Heart left ventricle (tissue), 16 donors: ENCODE measurements around the gene USP10. TPM values are rescaled to one million over a fixed set of nuclear protein-coding genes. Genes with fewer than 3 reads are reported as not detected.

Experiments used
- ATAC-seq, 4 donors: fragments of 200-7000 bp; cut with Tn5 transposase; one replicate each; pipeline ENCODE4 v1.9.1; 2020 to 2022; ENCODE audit warnings: moderate library complexity in 4 of 4, mild to moderate bottlenecking in 3 of 4, moderate number of reproducible peaks in 1 of 4
- DNase-seq, 5 donors: peaks; one replicate each; pipeline ENCODE4 v3.0.0-alpha.2; 2020
- H3K27ac ChIP-seq, 12 donors: fragments of 200-600 bp; sonication (generic) in 4 of 12; one replicate each; pipeline versions ENCODE4 v1.5.0 to v1.8.0; 2016 to 2022; ENCODE audit warnings: mild to moderate bottlenecking in 2 of 12
- H3K27me3 ChIP-seq, 9 donors: fragments of 200-600 bp; sonication (generic) in 2 of 9; one replicate each; pipeline versions ENCODE4 v1.5.1 to v1.8.0; 2016 to 2022; ENCODE audit warnings: mild to moderate bottlenecking in 3 of 9
- H3K36me3 ChIP-seq, 9 donors: fragments of 200-600 bp; sonication (generic) in 2 of 9; one replicate each; pipeline versions ENCODE4 v1.5.0 to v1.8.0; 2018 to 2022; ENCODE audit warnings: mild to moderate bottlenecking in 2 of 9
- H3K4me1 ChIP-seq, 12 donors: fragments of 200-600 bp; sonication (generic) in 4 of 12; one replicate each; pipeline versions ENCODE4 v1.5.0 to v1.8.0; 2016 to 2022; ENCODE audit warnings: mild to moderate bottlenecking in 3 of 12
- H3K4me3 ChIP-seq, 12 donors: fragments of 200-600 bp; sonication (generic) in 4 of 12; one replicate each; pipeline versions ENCODE4 v1.5.0 to v1.8.0; 2017 to 2022; ENCODE audit warnings: mild to moderate bottlenecking in 9 of 12, moderate library complexity in 4 of 12
- H3K9me3 ChIP-seq, 12 donors: fragments of 200-600 bp; sonication (generic) in 4 of 12; one replicate each; pipeline versions ENCODE4 v1.5.0 to v1.8.0; 2016 to 2022; ENCODE audit warnings: mild to moderate bottlenecking in 1 of 12
- POLR2A ChIP-seq, 2 donors: fragments of 450-650 bp; IDR thresholded peaks; one replicate each; pipeline ENCODE4 v1.6.1; 2017; ENCODE audit warnings: antibody characterized with exemption in 2 of 2, mild to moderate bottlenecking in 2 of 2, moderate library complexity in 2 of 2
- WGBS, 4 donors: extraction: QIAGEN DNeasy Blood & Tissue Kit in 2 of 4; methylation state at CpG; one replicate each; pipeline versions ENCODE4 v1.1.5 to v1.1.7; 2013 to 2018; 5-methylcytosine and 5-hydroxymethylcytosine counted together
- intact Hi-C, 10 donors: fragments of 100-400 bp; cut with DNase I; formaldehyde crosslinking; loops; one replicate each; pipeline versions ENCODE4 v1.11.1 to v1.14.2; 2022
- polyA plus RNA-seq, 2 donors: library from polyadenylated mRNA; stranded (reverse); fragments of 200-250 nt; gene quantifications; one replicate each; pipeline ENCODE4 v1.2.3, GENCODE V29; 2013
- total RNA-seq, 9 donors: library from RNA; depleted of rRNA in 2 of 9; stranded (reverse); fragments of >200 nt in 2 of 9; fragmentation: NEBNext Ultra II Directional in 3 of 9; extraction: Animal tissue kit (Norgen Biotek cat#: 25700) in 3 of 9; gene quantifications; one replicate each; pipeline versions ENCODE4 v1.1.0 to v1.2.4, GENCODE V29; 2016 to 2023
- TF ChIP-seq, protein P1 (sequence below), 12 donors: fragments of 200-600 bp; sonication (generic) in 4 of 12; IDR thresholded peaks; one replicate each; pipeline versions ENCODE4 v1.5.0 to v1.8.0; 2018 to 2022; ENCODE audit warnings: antibody characterized with exemption in 12 of 12, mild to moderate bottlenecking in 5 of 12
- donor health status: ischemic (EF 13 %, LVEDD 7.1; RV severe dilation, severe dysfunction).
- donor health status: healthy with polysubstance abuse.
- donor health status: DM: no; HTN: yes; CAD: no.
- donor health status: DM: no; HTN: no; CAD: no.
- donor health status: ischemic (EF 25% LVEDD 6.9; RV normal size, moderate dysfunction).
- donor health status: ischemic (EF 25% LVEDD 5.7; RV mildly dilated, moderate dysfunction).
- donor health status: healthy.
- donor health status: DM: yes; HTN: yes; CAD: no.
- donor health status: ischemic (EF 35%, LVEDD 5.7; RV mildly dilated, moderate dysfunction).
- donor health status: nonischemic (EF 11% LVEDD 7.7; RV severe dilation, severe dysfunction).
- donor health status: DM: yes; HTN: yes; CAD: no.
- donor health status: PGD.
- donor health status: ischemic (EF 29% LVEDD 5.4; RV normal size, mild dysfunction).
- donor health status: nonischemic (EF 23%, LVEDD 6.1; RV moderate dilation, normal function).

USP10 gene
- total and polyA plus RNA-seq, 11 donors: 17.8 to 73.5 (median 61.6) TPM

DNA sequence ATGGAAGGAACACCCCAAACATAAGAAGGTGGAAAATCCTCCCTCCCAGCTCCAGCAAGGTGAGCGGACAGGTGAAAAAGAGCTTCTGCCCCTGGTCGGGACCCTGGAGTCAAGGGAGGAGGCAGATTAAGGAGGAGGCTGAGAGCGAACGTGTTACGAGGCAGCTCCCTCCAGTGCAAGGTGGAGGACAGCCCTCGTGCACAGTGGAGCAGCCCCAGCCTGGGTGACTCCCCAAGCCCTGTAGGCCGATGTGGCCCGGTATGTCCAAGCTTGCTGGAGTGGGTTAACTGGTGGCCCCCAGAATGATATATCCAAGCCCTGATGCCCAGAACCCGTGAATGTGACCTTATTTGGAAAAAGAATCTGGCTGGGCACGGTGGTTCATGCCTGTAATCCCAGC lies 104.5 kb downstream of the USP10 start:
- Histone ChIP-seq H3K4me1 (peaks cover 0 to 17% (median 0%) of the 10 kb centered on the region in 12 donors), H3K36me3 (no peaks in the 10 kb centered on the region), H3K4me3 (no peak overlapping the region), H3K9me3 (no peaks in the 10 kb centered on the region), H3K27ac (no peak overlapping the region), H3K27me3 (no peaks in the 10 kb centered on the region)
- no peak for TF ChIP-seq POLR2A (IDR thresholded peaks at IDR 0.05)
- TF ChIP-seq, protein P1, sequence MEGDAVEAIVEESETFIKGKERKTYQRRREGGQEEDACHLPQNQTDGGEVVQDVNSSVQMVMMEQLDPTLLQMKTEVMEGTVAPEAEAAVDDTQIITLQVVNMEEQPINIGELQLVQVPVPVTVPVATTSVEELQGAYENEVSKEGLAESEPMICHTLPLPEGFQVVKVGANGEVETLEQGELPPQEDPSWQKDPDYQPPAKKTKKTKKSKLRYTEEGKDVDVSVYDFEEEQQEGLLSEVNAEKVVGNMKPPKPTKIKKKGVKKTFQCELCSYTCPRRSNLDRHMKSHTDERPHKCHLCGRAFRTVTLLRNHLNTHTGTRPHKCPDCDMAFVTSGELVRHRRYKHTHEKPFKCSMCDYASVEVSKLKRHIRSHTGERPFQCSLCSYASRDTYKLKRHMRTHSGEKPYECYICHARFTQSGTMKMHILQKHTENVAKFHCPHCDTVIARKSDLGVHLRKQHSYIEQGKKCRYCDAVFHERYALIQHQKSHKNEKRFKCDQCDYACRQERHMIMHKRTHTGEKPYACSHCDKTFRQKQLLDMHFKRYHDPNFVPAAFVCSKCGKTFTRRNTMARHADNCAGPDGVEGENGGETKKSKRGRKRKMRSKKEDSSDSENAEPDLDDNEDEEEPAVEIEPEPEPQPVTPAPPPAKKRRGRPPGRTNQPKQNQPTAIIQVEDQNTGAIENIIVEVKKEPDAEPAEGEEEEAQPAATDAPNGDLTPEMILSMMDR (IDR thresholded peaks at IDR 0.05): no peak
- 89 to 97% (median 96%) methylated on average over 8 to 10 of the region's 10 CpGs for WGBS, 4 donors
- no peak for DNase-seq
- no peak for ATAC-seq
- intact Hi-C loops: no loop called here

DNA sequence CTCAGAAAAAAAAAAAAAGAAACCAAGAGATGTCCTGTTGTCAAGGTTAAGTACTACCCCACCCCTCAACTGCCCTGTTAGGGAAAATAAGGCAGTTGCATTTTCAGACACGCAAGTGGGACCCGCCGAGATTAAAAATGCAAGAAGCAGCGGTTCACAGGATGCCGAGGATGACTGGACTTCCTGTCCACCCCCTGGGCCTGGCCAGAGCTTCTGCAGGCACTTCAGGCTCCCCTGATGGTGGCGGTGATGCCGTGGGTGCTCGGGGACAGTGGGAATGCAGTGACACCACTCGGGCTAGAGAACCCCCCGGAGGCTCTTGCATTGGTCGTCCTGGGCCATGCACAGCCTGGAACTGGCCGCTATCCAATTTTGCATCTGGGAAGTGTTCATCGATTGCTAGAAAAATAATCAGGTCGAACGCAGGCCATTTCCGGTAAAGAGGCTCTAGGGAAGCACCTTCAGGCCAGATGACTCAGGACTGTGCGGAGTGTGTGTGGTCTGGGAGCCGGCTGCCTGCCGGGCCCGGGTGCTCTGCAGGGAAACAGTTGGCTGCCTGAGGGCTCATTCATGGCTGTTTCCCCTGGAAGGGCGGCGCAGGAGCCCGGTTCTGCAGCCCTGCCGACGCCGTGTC lies 106.6 kb downstream of the USP10 start:
- no peaks in the 10 kb centered on the region for H3K27me3 ChIP-seq
- H3K27ac ChIP-seq: peak overlapping the region in 8 of 12 donors; percentile 1 to 79 (median 46)
- H3K4me1 ChIP-seq: peaks cover 0 to 29% (median 0%) of the 10 kb centered on the region in 12 donors
- DNase-seq: peak in 4 of 5 donors; percentile 56 to 81 (median 76)
- H3K36me3 ChIP-seq: no peaks in the 10 kb centered on the region
- TF ChIP-seq, protein P1 (IDR thresholded peaks at IDR 0.05): no peak
- no peak for TF ChIP-seq POLR2A (IDR thresholded peaks at IDR 0.05)
- intact Hi-C loops: no loop called here
- H3K9me3 ChIP-seq: no peaks in the 10 kb centered on the region
- H3K4me3 ChIP-seq: peak overlapping the region in 6 of 12 donors; percentile 7 to 39 (median 22)
- WGBS, 4 donors: 40 to 51% (median 46%) methylated on average over 23 to 26 of the region's 26 CpGs
- ATAC-seq: peak; percentile 45 to 90 (median 78)

DNA sequence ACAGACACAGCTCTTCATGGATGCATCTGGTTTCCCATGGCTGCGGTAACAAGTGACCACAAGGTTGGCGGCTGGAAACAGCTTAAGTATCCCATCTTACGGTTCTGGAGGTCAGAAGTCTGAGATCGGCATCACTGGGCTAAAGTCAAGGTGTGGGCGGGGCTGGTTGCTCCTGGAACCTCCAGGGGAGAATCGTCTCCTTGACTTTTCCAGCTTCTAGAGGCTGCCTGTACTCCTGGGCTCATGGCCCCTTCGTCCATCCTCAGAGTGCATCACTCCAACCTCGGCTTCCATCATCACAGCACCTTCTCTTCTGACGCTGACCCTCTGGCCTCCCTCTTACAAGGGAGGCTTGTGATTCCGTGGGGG lies 107.1 kb downstream of the USP10 start:
- no peak for ATAC-seq

DNA sequence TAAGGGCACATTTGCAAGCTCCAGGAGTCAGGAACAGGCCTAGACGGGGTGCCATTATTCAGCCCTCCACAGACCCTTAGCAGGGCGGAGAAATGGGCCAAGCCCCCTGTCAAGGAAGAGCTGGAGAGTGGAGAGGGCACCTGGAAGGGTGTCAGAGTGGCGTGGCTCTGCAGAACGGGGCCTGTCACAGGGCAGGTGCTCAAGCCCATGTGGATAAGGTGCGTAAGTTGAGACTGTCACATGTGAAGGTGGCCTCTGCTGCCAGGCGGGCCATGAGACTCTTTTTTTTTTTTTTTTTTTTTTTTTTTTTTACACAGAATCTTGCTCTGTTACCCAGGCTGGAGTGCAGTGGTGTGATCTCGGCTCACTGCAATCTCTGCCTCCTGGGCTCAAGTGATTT lies 108.0 kb downstream of the USP10 start:
- DNase-seq: peak in 1 of 5 donors; percentile 13

More for the DNA sequence above, 107.1 kb downstream of the USP10 start:
- intact Hi-C loops: no loop called here
- Histone ChIP-seq H3K27me3 (no peaks in the 10 kb centered on the region), H3K27ac (peak overlapping the region in 7 of 12 donors; percentile 3 to 79 (median 51)), H3K4me3 (peak overlapping the region in 4 of 12 donors; percentile 15 to 39 (median 34)), H3K9me3 (no peaks in the 10 kb centered on the region), H3K4me1 (peaks cover 0 to 33% (median 0%) of the 10 kb centered on the region in 12 donors), H3K36me3 (no peaks in the 10 kb centered on the region)
- 85 to 91% (median 87%) methylated on average over 10 of the region's 10 CpGs for WGBS, 4 donors
- TF ChIP-seq, protein P1 (IDR thresholded peaks at IDR 0.05): no peak
- TF ChIP-seq POLR2A (IDR thresholded peaks at IDR 0.05): no peak
- no peak for DNase-seq

More for the DNA sequence above, 108.0 kb downstream of the USP10 start:
- no peak for ATAC-seq
- no peak for TF ChIP-seq POLR2A (IDR thresholded peaks at IDR 0.05)
- TF ChIP-seq, protein P1 (IDR thresholded peaks at IDR 0.05): no peak
- Histone ChIP-seq H3K4me1 (peaks cover 0 to 33% (median 0%) of the 10 kb centered on the region in 12 donors), H3K27ac (no peak overlapping the region), H3K27me3 (no peaks in the 10 kb centered on the region), H3K4me3 (no peak overlapping the region), H3K36me3 (no peaks in the 10 kb centered on the region), H3K9me3 (no peaks in the 10 kb centered on the region)
- intact Hi-C loops: no loop called here
- 89 to 95% (median 93%) methylated on average over 7 of the region's 7 CpGs for WGBS, 4 donors
